Activated CD4-positive, alpha-beta T cell treated with anti-CD3 and anti-CD28 coated beads, Interleukin-10, Interleukin-2, amounts not matched to agents 100 ng/mL and 50 ng/mL, durations not matched to agents 16 hours and 8 hours (primary cell): ENCODE results near the gene BAHCC1.
A peak's percentile ranks its signal among the peaks of the same experiment; 100 is the strongest.
"Not testable (repeated sequence)": the region's sequence is repeated elsewhere in the genome, so short reads cannot be mapped to it uniquely, and the experiment has no call there.

Experiments used
- DNase-seq: peaks from one replicate; pipeline ENCODE4 v3.0.0-alpha.2; 2020

BAHCC1 gene

GRCh38 chr17:81394921-81395599 lies at the start of gene BAHCC1:
TSS of gene BAHCC1 (plus strand) at chr17:81395457. CDS start at chr17:81399740, 4,283 bp downstream.
- peak; percentile 97 for DNase-seq

DNA sequence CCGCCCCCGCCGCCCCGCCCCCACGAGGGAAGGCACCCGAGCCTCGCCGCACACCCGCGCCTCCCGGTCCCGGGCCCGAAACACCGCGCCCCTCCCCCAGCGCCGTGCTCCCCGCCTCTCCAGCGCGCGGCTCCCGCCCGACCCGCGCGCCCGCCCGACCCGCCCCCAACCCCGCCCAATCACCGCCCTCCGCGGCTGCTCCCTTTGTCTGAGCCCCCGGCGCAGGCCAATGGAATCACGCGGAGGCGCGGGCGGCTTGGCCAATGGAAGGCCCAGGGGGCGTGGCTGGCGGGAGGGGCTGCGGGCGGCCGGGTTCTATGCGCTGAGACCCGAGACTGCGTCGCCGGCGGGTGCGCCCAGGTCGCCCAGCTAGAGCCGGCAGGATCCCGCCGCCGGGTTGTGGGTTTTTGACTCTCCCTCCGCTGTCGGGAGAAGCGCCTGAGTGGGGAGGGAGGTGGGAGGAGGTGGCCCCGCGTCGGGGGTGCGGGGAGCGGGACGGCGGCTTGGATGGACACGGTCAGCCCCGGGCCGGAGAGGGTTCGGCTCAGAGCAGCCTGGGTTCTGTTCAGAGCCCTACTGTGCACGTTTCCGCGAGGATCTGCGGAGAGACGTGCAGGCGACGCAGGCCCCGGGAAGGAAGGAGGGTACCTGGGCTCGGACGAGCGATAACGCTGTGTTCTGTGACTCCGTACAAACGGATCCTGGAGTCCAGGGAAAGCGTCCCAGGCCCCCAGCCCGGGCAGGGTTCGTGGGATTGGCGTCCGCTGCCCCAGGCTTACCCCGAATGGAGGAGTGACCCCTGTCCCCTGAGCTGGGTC lies 49.0 kb upstream of the BAHCC1 start:
- peak; percentile 96 for DNase-seq

DNA sequence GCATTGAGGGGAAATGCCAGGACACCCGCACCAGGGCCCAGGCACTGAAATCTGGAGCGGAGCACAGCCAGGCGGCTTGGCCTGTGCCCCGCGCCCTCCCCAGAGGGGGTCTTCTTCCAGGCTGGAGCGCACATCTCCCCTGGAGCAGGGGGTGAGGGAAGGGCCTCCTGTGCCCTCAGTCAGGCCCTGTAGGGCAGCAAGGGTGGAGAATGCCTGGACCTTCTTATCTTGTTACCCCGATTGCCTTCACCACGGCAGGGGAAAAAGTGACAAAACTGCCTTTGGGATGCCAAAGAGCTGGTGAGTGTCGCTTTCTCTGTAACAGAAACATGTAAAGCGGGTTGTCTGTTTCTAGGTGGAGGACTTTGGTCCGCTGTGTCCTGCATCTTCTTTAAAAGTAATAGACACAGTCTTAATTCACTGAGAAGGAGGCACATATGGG lies 48.3 kb upstream of the BAHCC1 start:
- DNase-seq, result no peak

- DNase-seq, result no peak
Measured at GRCh38 chr17:81347437-81347836, 47.8 kb upstream of the BAHCC1 start.

DNA sequence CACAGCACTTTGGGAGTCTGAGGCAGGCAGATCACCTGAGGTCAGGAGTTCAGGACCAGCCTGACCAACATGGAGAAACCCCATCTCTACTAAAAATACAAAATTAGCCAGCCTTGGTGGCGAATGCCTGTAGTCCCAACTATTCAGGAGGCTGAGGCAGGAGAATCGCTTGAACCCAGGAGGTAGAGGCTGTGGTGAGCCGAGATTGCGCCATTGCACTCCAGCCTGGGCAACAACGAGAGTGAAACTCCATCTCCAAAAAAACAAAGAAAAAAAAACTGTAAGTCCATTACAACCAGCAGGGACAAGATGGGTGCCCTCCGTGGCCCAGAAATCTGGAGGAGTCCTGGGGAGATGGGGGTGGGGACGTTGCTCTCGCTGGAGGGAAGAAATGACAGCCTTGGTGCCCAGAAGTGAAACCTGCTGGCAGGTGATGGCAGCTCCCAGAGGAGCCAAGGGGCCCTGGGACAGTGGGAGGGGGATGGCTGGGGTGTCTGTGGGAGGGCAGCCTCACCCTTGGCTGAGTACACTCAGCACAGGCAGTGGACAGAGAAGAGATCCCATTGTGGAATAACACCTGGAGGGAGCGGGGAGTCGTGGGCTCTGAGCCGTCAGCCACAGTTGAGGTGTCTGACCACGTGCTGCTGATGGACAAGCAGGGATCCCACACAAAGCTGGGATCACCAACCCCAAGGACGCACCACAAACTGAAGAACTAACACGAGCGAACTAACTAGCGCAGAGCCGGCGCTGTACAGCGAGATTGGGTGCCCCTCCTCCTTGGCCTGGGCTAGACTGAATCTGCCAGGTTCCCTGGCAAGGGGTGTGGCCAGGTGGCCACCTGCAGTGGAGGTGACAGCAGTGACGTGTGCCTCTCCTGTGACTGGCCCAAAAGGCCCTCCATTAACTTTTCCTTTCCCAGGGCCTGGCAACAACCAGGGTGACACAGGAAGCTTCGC lies 46.9 kb upstream of the BAHCC1 start:
- DNase-seq, result no peak

- no peak for DNase-seq
Measured at GRCh38 chr17:81349397-81350319, 45.6 kb upstream of the BAHCC1 start.

DNA sequence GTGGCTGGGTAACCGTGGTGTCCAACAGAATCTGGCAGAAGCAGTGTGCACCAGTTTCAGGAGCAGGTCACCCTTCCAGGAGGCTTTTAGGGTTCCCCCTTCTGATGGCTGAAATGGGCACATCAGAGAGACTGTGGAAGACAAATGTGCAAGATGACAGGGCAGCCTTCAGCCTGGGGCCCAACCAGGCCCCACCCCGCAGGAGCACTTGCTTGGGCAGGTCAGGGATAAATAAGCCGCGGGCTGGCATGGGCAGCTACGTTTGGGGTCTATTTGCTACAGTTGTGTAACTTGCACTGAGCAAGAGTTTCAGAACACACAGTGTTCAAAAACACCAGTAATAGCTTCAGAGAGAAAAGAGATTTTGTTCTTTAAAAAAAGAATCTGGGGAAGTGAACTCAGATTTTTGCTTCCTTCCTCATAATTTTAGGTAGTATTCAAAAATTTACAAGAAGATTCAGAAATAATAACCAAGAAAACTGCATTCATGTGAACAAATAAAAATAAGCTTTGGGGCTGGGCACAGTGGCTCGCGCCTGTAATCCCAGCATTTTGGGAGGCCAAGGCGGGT lies 44.9 kb upstream of the BAHCC1 start:
- DNase-seq, result no peak

- DNase-seq, result not testable (repeated sequence)
Measured at GRCh38 chr17:81351329-81352052, 43.8 kb upstream of the BAHCC1 start.

DNA sequence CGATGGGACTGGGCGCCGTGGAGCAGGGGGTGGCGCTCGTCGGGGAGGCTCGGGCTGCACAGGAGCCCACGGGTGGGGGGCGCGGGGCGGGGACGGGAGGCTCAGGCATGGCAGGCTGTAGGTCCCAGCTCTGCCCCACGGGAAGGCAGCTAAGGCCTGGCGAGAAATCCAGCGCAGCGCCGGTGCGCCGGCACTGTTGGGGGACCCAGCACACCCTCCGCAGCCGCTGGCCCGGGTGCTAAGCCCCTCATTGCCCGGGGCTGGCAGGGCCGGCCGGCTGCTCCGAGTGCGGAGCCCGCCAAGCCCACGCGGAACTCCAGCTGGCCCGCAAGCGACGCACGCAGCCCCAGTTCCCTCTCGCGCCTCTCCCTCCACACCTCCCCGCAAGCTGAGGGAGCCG lies 43.2 kb upstream of the BAHCC1 start:
- DNase-seq, result not testable (repeated sequence)

DNA sequence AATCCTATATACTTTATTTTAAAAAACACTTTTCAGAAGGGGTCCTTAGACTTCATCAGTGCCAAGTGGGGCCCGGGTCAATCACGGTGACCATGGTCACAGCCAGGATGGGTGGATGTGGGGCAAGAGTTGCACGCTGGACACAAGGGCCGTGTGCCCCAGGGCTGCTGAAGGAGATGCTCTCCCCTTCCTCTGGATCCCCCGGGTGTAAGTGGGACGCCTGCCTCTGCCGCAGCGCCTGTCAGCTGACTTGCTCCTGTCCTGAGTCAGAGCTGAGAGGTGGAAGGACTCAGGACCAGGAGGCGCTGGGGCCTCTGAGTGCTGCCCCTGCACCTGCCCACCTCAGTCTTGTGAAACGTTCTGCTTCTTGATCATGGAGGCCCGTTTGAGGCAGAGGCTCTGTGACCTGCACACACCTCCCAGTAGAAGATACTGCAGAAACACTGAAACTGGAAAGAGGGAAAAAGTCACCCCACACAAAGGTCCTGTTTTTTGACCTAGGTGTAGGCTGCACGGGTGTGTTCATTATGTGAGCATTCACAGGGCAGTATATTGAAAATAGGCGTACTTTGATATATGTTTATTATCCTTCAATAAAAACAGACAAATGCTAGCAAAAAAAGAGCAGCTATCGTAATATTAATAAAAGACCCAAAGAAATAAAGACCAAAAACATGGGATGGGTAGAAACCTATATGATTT lies 40.9 kb upstream of the BAHCC1 start:
- DNase-seq, result no peak

DNA sequence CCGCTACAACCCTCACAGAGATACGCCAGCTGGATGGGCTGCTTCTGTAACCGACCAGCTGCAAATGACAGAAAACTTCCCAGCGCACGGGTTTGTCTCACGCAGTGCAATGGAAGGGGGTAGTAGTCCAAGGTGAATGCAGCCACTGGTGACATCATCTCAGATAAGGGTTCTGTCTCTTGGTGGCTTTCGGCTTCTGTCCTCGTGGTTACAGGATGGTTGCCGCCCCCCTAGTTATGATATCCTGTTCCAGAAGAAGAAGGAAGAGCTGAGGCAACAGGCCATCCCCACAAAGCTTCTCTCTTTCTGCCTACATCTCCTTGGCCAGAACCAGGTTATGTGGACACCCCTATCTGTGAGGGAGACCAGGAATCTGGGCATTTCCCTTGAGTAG lies 40.3 kb upstream of the BAHCC1 start:
- DNase-seq, result no peak

DNA sequence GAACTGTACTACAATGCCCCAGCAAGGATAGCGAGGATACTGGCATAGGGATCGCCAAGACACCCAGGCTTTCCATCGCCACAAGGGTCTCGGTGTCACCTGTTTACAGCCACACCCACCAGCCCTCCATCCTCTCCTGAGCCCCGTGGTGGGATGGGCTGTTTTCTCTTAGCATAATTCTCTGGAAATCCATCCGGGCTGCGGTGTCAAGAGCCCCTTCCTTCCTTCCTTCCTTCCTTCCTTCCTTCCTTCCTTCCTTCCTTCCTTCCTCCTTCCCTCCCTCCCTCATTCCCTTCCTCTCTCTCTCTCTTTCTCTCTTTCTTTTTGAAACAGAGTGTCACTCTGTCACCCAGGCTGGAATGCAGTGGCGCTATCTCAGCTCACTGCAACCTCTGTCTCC lies 36.0 kb upstream of the BAHCC1 start:
- DNase-seq, result no peak

DNA sequence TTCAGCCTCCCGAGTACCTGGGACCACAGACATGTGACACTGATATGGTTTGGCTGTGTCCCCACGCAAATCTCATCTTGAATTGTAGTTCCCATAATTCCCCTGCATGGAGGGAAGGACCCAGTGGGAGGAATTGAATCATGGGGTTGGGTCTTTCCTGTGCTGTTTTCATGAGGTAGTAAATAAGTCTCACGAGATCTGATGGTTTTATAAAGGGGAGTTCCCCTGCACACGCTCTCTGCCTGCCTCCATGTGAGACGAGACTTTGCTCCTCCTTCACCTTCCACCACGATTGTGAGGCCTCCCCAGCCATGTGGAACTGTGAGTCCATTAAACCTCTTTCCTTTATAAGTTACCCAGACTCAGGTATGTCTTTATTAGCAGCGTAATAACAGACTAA lies 33.3 kb upstream of the BAHCC1 start:
- not testable (repeated sequence) for DNase-seq

DNA sequence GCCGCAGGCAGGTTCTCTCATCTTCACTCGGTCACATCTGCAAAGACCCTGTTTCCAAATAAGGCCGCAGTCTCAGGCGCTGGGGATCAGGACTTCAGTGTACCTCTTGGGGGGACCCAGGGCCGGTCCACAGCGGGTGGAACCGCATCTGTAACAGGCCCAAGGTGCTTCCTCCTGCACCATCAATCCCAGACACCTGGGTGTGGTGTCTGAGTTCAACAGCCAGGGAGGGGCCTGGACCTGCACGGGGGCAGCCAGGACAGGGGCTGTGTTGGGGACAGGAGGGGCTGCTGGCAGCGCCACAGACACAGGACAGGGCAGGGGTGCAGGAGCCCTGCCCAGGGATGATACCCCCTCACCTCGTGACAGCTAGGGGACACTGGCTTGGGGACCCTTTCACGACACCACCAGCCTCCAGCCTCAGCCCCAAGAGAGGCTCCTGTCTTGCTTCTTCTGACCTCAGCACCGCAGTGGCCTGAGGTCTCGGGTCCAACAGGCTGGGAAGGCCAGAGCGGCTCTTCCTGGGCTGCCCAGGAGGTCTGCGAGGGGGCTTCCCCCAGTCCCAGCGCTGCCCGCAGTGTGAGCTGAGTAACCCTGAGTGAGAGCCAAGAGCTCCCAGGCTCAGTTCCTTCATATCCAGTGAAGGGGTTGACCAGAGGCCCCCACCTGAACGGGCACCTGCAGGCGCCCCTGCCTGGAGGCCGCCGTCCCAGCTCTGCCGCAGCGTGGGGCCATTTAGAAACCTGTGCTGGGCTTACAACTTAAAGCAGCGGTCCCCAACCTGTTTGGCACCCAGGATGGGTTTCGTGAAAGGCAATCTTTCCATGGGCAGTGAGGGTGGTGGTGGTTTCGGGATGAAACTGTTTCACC lies 30.7 kb upstream of the BAHCC1 start:
- DNase-seq, result no peak

GRCh38 chr17:81365148-81365600 lies 30.1 kb upstream of the BAHCC1 start:
- DNase-seq, result no peak

DNA sequence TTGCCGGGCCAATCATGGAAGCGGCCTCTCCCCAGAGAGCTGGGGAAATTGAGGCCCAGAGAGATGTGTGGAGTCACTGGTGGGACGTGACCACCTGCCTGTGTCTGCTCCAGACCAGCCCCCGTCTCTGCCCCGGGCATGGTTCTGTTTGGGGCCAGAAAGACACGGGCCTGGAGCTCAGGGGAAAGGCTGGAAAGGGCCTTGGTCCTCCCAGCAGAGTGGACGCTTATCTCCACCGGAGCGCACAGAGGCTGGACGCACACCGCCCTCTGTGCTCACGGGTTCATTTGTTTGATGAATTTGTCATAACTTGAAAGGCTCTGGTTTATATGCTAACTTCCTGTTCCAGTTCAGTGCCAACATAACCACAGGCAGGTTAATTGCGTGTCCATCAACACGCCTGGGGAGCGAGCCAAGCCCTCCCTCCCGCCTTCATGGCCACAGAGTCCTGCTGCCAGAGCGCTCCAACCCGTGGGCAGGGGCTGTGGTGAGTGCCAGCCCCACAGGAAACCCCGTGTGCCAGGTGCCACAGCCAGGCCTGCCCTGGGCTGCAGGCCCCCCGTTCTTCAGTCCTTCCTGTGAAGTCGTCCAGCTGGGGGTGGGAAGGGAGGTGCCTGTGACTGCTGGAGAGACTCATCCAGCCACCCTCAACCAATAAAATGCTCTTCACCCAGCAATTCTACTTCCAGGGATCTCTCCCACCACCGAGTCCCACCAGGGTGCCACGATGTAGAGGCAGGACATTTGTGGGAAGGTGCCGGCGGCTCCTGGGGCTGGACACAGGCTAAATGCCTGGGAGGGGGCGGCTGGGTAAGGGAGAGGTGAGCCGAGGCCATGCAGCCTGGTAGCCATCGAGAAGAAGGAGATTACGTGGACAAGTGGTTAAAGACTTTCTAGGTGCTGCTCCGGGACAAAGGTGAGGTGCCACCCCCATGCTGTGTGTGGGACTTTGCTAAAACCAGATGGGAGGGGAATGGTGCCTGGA lies 29.4 kb upstream of the BAHCC1 start:
- peak; percentile 32 for DNase-seq

DNA sequence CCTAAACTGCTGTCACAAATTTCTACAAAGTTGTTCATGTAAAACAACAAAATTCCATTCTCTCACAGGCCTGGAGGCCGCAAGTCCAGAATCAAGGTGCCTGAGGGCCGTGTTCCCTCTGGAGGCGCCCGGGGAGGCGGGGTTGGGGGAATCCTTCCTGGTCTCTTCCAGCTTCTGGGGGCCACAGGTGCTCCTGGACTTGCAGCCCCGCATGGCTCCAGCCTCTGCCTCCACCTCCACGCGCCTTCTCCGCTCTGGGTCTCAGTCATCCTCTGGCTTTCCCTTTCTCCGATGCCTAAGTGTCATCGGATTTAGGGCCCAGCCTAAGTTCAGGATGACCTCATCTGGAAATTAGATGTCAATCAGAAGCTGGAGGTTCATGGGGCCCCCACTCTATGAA lies 28.6 kb upstream of the BAHCC1 start:
- DNase-seq, result no peak

DNA sequence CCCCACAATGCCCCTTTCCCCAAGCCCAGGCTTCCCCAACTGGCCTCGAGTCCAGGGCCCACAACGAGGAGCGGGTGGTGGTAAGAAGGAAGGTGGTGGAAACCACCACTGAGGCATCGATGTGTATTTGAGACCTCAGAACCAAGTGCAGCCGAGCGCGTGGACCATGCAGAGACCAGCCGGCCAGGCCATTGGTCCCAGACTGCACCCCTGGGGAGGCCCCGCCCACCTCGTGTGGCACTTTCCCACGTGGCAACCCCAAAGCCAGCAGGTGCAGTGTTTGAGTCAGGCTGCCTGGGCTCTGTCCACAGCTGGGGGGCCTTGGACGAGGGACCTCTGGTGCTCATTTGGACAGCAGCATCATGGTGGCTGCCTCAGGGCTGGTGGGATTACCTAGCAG lies 28.1 kb upstream of the BAHCC1 start:
- no peak for DNase-seq
